SK-N-SH (cell line): ENCODE data around the gene ZBTB22.

Experiments
- CHD2 ChIP-seq: fragments of 150-350 bp; IDR thresholded peaks from 2 replicates; pipeline ENCODE4 v1.6.1; 2018; ENCODE audit warnings: low read length; ENCODE audit not compliant: partially characterized antibody
- EZH2phosphoT487 ChIP-seq: fragments of 200-600 bp; sonication (generic); IDR thresholded peaks from 2 replicates; pipeline ENCODE4 v1.6.1; 2017; ENCODE audit warnings: low read depth, mixed run types, mild to moderate bottlenecking, antibody characterized with exemption, moderate library complexity, borderline replicate concordance
- FOSL2 ChIP-seq: IDR thresholded peaks from 2 replicates; pipeline ENCODE4 v1.4.0; 2012; ENCODE audit warnings: low read depth, mild to moderate bottlenecking, moderate library complexity, borderline replicate concordance
- GABPA ChIP-seq: IDR thresholded peaks from 2 replicates; pipeline ENCODE4 v1.4.0; 2012; ENCODE audit warnings: low read depth, mild to moderate bottlenecking
- GATA2 ChIP-seq: sonication (generic); formaldehyde crosslinking; IDR thresholded peaks from 2 replicates; pipeline ENCODE4 v1.5.0; 2020; ENCODE audit warnings: mild to moderate bottlenecking, missing genetic modification reagents
- JUND ChIP-seq: IDR thresholded peaks from 2 replicates; pipeline ENCODE4 v1.4.0; 2012
- NRF1 ChIP-seq: IDR thresholded peaks from 2 replicates; pipeline ENCODE4 v1.6.1; 2012; ENCODE audit warnings: low read depth, mild to moderate bottlenecking, low read length
- RFX5 ChIP-seq: IDR thresholded peaks from 2 replicates; pipeline ENCODE4 v1.6.1; 2012; ENCODE audit warnings: mild to moderate bottlenecking, improper control_type of control experiment, low read length
- TCF12 ChIP-seq: IDR thresholded peaks from 2 replicates; pipeline ENCODE4 v1.4.0; 2012
- YY1 ChIP-seq: IDR thresholded peaks from 2 replicates; pipeline ENCODE4 v1.4.0; 2012; ENCODE audit warnings: low read depth, mild to moderate bottlenecking
- ZBTB33 ChIP-seq: IDR thresholded peaks from 2 replicates; pipeline ENCODE4 v1.4.0; 2012; ENCODE audit warnings: low read depth, borderline replicate concordance
- TF ChIP-seq, protein P1 (sequence below): fragments of 150-350 bp; IDR thresholded peaks from 2 replicates; pipeline ENCODE4 v1.6.1; 2017; ENCODE audit warnings: antibody characterized with exemption, low read length, low read depth, borderline replicate concordance
- TF ChIP-seq, protein P2 (sequence below): fragments of 200-600 bp; sonication (generic); IDR thresholded peaks from 2 replicates; pipeline ENCODE4 v1.6.1; 2017; ENCODE audit warnings: antibody characterized with exemption, mild to moderate bottlenecking, moderate library complexity
- TF ChIP-seq, protein P3 (sequence below): IDR thresholded peaks from 2 replicates; pipeline ENCODE4 v1.6.1; 2012; ENCODE audit warnings: mild to moderate bottlenecking, low read depth, low read length, moderate library complexity

DNA sequence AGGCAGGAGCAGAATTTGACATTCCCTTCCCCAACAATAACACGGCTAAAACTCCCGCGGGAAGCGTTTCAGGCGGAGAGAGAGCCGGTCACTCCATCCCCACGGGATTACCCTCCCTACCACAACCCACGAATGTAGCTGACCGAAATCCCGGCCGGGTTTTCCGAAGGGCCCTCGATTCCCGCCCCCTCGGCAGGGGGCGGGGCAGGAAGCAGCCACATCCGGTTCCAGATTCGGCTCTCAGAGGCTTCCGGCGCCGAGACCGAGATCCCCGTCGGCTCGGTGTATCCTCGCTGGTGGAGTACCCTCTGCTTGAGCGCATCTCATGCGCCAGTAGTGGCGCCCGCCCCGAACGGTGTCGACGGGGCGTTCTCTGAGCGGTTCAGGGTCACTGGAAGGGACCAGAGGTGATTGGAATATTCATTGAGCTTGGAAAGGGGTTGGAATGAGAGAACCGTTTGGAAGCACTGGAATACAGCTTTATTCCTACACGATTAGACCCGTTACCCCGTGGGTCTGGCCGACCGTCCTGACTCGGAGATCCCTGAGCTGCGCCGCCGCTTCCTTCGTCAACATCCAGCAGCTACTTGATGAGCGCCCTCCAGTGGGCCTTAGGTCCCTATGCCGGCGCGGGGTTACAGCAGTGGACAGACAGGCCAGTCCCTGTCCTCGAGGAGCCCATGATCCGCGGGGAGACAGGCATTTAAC, 18.2 kb downstream of the ZBTB22 start:
- 0 out of 2 replicates have a peak, but pooled peaks have one; percentile 22 for TF ChIP-seq NRF1
- peak; percentile 80 for TF ChIP-seq GABPA
- TF ChIP-seq, protein P1, sequence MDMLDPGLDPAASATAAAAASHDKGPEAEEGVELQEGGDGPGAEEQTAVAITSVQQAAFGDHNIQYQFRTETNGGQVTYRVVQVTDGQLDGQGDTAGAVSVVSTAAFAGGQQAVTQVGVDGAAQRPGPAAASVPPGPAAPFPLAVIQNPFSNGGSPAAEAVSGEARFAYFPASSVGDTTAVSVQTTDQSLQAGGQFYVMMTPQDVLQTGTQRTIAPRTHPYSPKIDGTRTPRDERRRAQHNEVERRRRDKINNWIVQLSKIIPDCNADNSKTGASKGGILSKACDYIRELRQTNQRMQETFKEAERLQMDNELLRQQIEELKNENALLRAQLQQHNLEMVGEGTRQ: no peak
- TF ChIP-seq, protein P2, sequence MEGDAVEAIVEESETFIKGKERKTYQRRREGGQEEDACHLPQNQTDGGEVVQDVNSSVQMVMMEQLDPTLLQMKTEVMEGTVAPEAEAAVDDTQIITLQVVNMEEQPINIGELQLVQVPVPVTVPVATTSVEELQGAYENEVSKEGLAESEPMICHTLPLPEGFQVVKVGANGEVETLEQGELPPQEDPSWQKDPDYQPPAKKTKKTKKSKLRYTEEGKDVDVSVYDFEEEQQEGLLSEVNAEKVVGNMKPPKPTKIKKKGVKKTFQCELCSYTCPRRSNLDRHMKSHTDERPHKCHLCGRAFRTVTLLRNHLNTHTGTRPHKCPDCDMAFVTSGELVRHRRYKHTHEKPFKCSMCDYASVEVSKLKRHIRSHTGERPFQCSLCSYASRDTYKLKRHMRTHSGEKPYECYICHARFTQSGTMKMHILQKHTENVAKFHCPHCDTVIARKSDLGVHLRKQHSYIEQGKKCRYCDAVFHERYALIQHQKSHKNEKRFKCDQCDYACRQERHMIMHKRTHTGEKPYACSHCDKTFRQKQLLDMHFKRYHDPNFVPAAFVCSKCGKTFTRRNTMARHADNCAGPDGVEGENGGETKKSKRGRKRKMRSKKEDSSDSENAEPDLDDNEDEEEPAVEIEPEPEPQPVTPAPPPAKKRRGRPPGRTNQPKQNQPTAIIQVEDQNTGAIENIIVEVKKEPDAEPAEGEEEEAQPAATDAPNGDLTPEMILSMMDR: peak; percentile 81
- no peak; the same call in 1 of the 2 replicates for TF ChIP-seq GATA2 (CRISPR knock-in tag)
- TF ChIP-seq RFX5: no peak
- TF ChIP-seq, protein P3, sequence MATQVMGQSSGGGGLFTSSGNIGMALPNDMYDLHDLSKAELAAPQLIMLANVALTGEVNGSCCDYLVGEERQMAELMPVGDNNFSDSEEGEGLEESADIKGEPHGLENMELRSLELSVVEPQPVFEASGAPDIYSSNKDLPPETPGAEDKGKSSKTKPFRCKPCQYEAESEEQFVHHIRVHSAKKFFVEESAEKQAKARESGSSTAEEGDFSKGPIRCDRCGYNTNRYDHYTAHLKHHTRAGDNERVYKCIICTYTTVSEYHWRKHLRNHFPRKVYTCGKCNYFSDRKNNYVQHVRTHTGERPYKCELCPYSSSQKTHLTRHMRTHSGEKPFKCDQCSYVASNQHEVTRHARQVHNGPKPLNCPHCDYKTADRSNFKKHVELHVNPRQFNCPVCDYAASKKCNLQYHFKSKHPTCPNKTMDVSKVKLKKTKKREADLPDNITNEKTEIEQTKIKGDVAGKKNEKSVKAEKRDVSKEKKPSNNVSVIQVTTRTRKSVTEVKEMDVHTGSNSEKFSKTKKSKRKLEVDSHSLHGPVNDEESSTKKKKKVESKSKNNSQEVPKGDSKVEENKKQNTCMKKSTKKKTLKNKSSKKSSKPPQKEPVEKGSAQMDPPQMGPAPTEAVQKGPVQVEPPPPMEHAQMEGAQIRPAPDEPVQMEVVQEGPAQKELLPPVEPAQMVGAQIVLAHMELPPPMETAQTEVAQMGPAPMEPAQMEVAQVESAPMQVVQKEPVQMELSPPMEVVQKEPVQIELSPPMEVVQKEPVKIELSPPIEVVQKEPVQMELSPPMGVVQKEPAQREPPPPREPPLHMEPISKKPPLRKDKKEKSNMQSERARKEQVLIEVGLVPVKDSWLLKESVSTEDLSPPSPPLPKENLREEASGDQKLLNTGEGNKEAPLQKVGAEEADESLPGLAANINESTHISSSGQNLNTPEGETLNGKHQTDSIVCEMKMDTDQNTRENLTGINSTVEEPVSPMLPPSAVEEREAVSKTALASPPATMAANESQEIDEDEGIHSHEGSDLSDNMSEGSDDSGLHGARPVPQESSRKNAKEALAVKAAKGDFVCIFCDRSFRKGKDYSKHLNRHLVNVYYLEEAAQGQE: peak; percentile 36; the same call in 1 of the 2 replicates
- peak; percentile 62; the same call in 1 of the 2 replicates for TF ChIP-seq YY1
- peak; percentile 86 for TF ChIP-seq CHD2
- TF ChIP-seq JUND: peak; percentile 52
- no peak for TF ChIP-seq FOSL2
- no peak for TF ChIP-seq EZH2phosphoT487
- TF ChIP-seq ZBTB33: 0 out of 2 replicates have a peak, but pooled peaks have one; percentile 42
- no peak for TF ChIP-seq TCF12
